HG03095 (cell line): ENCODE data around the gene ZNF544.
"Not testable (repeated sequence)": the region's sequence is repeated elsewhere in the genome, so short reads cannot be mapped to it uniquely, and the experiment has no call there.

ENCODE experiments used
- ATAC-seq: cut with Tn5 transposase; IDR thresholded peaks from one replicate; pipeline ENCODE4 v1.9.1; 2021; ENCODE audit warnings: moderate library complexity; ENCODE audit not compliant: unreplicated experiment

The ZNF544 gene

GRCh38 chr19:58252102-58252685 is 23.5 kb downstream of the ZNF544 start:
- ATAC-seq, result no peak

GRCh38 chr19:58258259-58258658 is 29.5 kb downstream of the ZNF544 start:
- not testable (repeated sequence) for ATAC-seq

- ATAC-seq, result no peak
Observed at GRCh38 chr19:58261600-58261967, 32.9 kb downstream of the ZNF544 start.

GRCh38 chr19:58261968-58262921 is 33.5 kb downstream of the ZNF544 start:
- ATAC-seq, result no peak

GRCh38 chr19:58262922-58263296 is 34.2 kb downstream of the ZNF544 start:
- ATAC-seq, result no peak

GRCh38 chr19:58265100-58265499 is 36.4 kb downstream of the ZNF544 start:
- no peak for ATAC-seq

GRCh38 chr19:58268344-58268743 is 39.6 kb downstream of the ZNF544 start:
- no peak for ATAC-seq

- ATAC-seq, result no peak
Observed at GRCh38 chr19:58274771-58275201, 46.1 kb downstream of the ZNF544 start.

GRCh38 chr19:58275564-58275963 is 46.9 kb downstream of the ZNF544 start:
- no peak for ATAC-seq

- ATAC-seq, result no peak
Observed at GRCh38 chr19:58277197-58277596, 48.5 kb downstream of the ZNF544 start.

- no peak for ATAC-seq
Observed at GRCh38 chr19:58277748-58278540, 49.2 kb downstream of the ZNF544 start.

- ATAC-seq, result peak; percentile 96
Observed at GRCh38 chr19:58278541-58279041, 49.9 kb downstream of the ZNF544 start, which contains the start of gene ZNF8. ZNF8 (plus strand) TSS chr19:58278955; CDS start chr19:58279082, 127 bp downstream.

- peak; percentile 27 for ATAC-seq
Observed at GRCh38 chr19:58279042-58279924, 50.6 kb downstream of the ZNF544 start.

GRCh38 chr19:58279925-58280316 is 51.2 kb downstream of the ZNF544 start:
- no peak for ATAC-seq

GRCh38 chr19:58284199-58284598 is 55.5 kb downstream of the ZNF544 start:
- ATAC-seq, result no peak

GRCh38 chr19:58291943-58292342 is 63.2 kb downstream of the ZNF544 start:
- ATAC-seq, result no peak

- ATAC-seq, result no peak
Observed at GRCh38 chr19:58294743-58295374, 66.1 kb downstream of the ZNF544 start.

- no peak for ATAC-seq
Observed at GRCh38 chr19:58296104-58296503, 67.4 kb downstream of the ZNF544 start.

- ATAC-seq, result no peak
Observed at GRCh38 chr19:58300620-58301019, 71.9 kb downstream of the ZNF544 start.

GRCh38 chr19:58304255-58304654 is 75.5 kb downstream of the ZNF544 start:
- no peak for ATAC-seq
